ENCODE data around the gene RPS6KA4. TPM values are rescaled to one million over a fixed set of nuclear protein-coding genes. Genes with fewer than 3 reads are reported as not detected.

RPS6KA4 gene
- total RNA-seq, 1 donor from 2014 or later = 12.7 TPM

DNA sequence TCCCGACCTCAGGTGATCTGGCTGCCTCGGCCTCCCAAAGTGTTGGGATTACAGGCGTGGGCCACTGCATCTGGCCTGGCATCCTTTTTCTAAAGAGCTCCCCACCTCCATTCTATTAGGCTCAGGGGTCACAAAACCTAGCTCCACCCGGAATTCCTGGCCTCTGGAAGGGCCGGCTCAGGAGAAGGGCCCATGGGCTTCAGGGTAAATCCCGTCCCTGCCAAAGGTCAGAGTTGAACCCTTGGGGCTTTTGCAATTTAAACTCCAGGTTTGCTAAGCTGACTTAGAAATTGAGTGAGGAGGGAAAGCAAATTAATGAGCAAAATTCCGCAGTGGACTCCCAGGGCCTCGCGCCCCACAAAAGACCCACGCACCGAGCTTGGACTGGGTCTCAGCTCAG, 48.3 kb downstream of the RPS6KA4 start:
- H3K36me3 ChIP-seq = no peaks in the 10 kb centered on the region
- H3K27me3 Mint-ChIP-seq (ENCODE audit: insufficient read depth, low read depth) = peaks cover 9% of the 10 kb centered on the region
- H3K4me3 ChIP-seq = no peak overlapping the region
- no peak overlapping the region for H3K9ac ChIP-seq
- peaks cover 12% of the 10 kb centered on the region for H3K9me3 Mint-ChIP-seq
- H3K4me3 Mint-ChIP-seq = no peak overlapping the region
- no peaks in the 10 kb centered on the region for H3K9me3 ChIP-seq (ENCODE audit: low read depth)
- H4K20me1 ChIP-seq (ENCODE audit: low read depth) = no peaks in the 10 kb centered on the region
- peaks cover 40% of the 10 kb centered on the region for H3K4me1 ChIP-seq
- H2AFZ ChIP-seq (replicated peaks) = no peak overlapping the region
- peaks cover 28% of the 10 kb centered on the region for H3F3A ChIP-seq (ENCODE audit: low read depth)
- H3K36me3 Mint-ChIP-seq = no peaks in the 10 kb centered on the region
- H3K79me2 ChIP-seq (ENCODE audit: low read depth) = no peaks in the 10 kb centered on the region
- peaks cover 67% of the 10 kb centered on the region for H3K4me1 Mint-ChIP-seq
- DNase-seq (ENCODE audit: low spot score) = peak; percentile 76
- TF ChIP-seq EZH2phosphoT487 (IDR thresholded peaks at IDR 0.05) (no peak), EZH2 (IDR thresholded peaks at IDR 0.05) (no peak)
- TF ChIP-seq, protein P1, sequence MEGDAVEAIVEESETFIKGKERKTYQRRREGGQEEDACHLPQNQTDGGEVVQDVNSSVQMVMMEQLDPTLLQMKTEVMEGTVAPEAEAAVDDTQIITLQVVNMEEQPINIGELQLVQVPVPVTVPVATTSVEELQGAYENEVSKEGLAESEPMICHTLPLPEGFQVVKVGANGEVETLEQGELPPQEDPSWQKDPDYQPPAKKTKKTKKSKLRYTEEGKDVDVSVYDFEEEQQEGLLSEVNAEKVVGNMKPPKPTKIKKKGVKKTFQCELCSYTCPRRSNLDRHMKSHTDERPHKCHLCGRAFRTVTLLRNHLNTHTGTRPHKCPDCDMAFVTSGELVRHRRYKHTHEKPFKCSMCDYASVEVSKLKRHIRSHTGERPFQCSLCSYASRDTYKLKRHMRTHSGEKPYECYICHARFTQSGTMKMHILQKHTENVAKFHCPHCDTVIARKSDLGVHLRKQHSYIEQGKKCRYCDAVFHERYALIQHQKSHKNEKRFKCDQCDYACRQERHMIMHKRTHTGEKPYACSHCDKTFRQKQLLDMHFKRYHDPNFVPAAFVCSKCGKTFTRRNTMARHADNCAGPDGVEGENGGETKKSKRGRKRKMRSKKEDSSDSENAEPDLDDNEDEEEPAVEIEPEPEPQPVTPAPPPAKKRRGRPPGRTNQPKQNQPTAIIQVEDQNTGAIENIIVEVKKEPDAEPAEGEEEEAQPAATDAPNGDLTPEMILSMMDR (IDR thresholded peaks at IDR 0.05) = no peak
- peak overlapping the region; percentile 79 for H3K27ac Mint-ChIP-seq
- H3K4me2 ChIP-seq = no peak overlapping the region
- H3K27me3 ChIP-seq = no peaks in the 10 kb centered on the region
- peak overlapping the region; percentile 76 for H3K27ac ChIP-seq

DNA sequence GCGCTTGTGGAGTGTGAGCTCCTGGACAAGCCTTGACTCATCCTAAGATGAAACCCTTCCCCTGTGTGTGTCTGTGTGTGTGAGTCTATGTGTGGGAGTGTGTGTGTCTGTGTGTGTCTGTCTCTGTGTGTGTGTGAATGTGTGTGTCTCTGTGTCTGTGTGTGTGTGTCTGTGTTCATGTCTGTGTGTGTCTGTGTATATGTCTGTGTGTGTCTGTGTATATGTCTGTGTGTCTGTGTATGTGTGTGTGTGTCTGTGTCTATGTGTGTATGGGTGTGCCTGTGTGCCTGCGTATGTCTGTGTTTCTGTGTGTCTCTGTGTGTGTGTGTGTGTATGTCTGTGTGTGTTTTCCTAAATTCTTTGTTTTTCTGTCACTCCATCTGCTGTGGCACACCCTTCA, 48.7 kb downstream of the RPS6KA4 start:
- Histone ChIP-seq H3K79me2 (ENCODE audit: low read depth) (no peaks in the 10 kb centered on the region), H4K20me1 (ENCODE audit: low read depth) (no peaks in the 10 kb centered on the region), H3F3A (ENCODE audit: low read depth) (peaks cover 28% of the 10 kb centered on the region), H3K4me1 (peaks cover 40% of the 10 kb centered on the region), H3K36me3 (no peaks in the 10 kb centered on the region), H3K9me3 (ENCODE audit: low read depth) (no peaks in the 10 kb centered on the region), H2AFZ (replicated peaks) (no peak overlapping the region), H3K4me2 (no peak overlapping the region), H3K9ac (no peak overlapping the region), H3K4me3 (no peak overlapping the region), H3K27me3 (no peaks in the 10 kb centered on the region), H3K27ac (peak overlapping the region; percentile 76)
- Mint-ChIP-seq H3K27me3 (ENCODE audit: insufficient read depth, low read depth) (peaks cover 9% of the 10 kb centered on the region), H3K9me3 (peaks cover 12% of the 10 kb centered on the region), H3K4me3 (peak overlapping the region; percentile 1), H3K4me1 (peaks cover 66% of the 10 kb centered on the region), H3K36me3 (no peaks in the 10 kb centered on the region), H3K27ac (peak overlapping the region; percentile 79)
- TF ChIP-seq EZH2phosphoT487 (IDR thresholded peaks at IDR 0.05) (no peak), EZH2 (IDR thresholded peaks at IDR 0.05) (no peak)
- TF ChIP-seq, protein P1 (IDR thresholded peaks at IDR 0.05) = no peak
- DNase-seq (ENCODE audit: low spot score) = no peak

- H3K27ac Mint-ChIP-seq = no peak overlapping the region
- H2AFZ ChIP-seq (replicated peaks) = peak overlapping the region; percentile 61
Observed at GRCh38 chr11:64409278-64409677, 50.3 kb downstream of the RPS6KA4 start.

More at GRCh38 chr11:64409278-64409677, 50.3 kb downstream of the RPS6KA4 start:
- Histone ChIP-seq H3K27me3 (no peaks in the 10 kb centered on the region), H3K9me3 (ENCODE audit: low read depth) (no peaks in the 10 kb centered on the region), H3K4me1 (peaks cover 36% of the 10 kb centered on the region), H4K20me1 (ENCODE audit: low read depth) (no peaks in the 10 kb centered on the region), H3K79me2 (ENCODE audit: low read depth) (no peaks in the 10 kb centered on the region), H3F3A (ENCODE audit: low read depth) (peaks cover 28% of the 10 kb centered on the region), H3K4me2 (no peak overlapping the region), H3K4me3 (no peak overlapping the region), H3K27ac (no peak overlapping the region), H3K36me3 (no peaks in the 10 kb centered on the region), H3K9ac (no peak overlapping the region)
- Mint-ChIP-seq H3K9me3 (peaks cover 5% of the 10 kb centered on the region), H3K27me3 (ENCODE audit: insufficient read depth, low read depth) (peaks cover 8% of the 10 kb centered on the region), H3K4me3 (no peak overlapping the region), H3K4me1 (peaks cover 52% of the 10 kb centered on the region), H3K36me3 (no peaks in the 10 kb centered on the region)
- DNase-seq (ENCODE audit: low spot score) = no peak
- TF ChIP-seq, protein P1 (IDR thresholded peaks at IDR 0.05) = no peak
- no peak for TF ChIP-seq EZH2 (IDR thresholded peaks at IDR 0.05)
- TF ChIP-seq EZH2phosphoT487 (IDR thresholded peaks at IDR 0.05) = no peak
